ENCODE data around the gene MYL2. TPM values are rescaled to one million over a fixed set of nuclear protein-coding genes. Genes with fewer than 3 reads are reported as not detected.

Gene MYL2, protein sequence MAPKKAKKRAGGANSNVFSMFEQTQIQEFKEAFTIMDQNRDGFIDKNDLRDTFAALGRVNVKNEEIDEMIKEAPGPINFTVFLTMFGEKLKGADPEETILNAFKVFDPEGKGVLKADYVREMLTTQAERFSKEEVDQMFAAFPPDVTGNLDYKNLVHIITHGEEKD
- total RNA-seq = not detected in 3 replicates

DNA sequence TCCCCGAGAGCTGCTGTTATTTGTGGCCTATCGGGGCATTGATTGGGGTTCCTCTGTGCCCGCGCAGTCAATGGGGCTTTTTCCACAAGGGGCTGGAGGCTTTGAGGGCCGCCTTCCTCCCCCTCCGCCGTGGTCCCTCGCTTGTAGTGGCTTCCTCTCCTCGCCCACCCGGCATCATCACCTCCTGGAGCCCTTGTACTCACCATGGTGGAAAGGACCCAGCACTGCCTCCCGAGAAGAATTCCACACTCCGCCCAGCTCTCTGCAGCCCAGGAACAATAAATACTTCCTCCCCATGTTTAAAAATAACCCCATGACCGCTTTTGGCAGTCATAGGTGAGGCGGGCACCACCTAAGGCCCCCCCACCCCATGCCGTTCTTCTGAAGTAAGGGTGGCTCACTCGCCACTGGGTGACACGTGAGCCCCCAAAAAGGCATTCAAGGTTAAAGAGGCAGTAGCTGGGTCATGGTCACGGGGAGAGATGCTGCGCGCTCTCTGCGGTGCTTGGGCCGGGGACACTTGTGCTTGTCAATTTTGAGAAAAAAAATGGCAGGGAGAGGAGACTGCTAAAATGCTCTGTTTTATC is at the start of gene MYL2:
TSS of gene MYL2 (minus strand) at position 256 of the 587 bp plus-strand sequence. CDS start at position 206, 50 bp downstream.
- Mint-ChIP-seq H3K9me3 (no peaks in the 10 kb centered on the region), H3K27ac (no peak within 1 kb of the TSS), H3K27me3 (ENCODE audit: low read depth) (peaks cover 27% of the 10 kb centered on the region), H3K4me3 (no peak within 1 kb of the TSS), H3K36me3 (no peaks in the 10 kb centered on the region), H3K4me1 (peaks cover 3% of the 10 kb centered on the region)
- TF ChIP-seq, protein P1, sequence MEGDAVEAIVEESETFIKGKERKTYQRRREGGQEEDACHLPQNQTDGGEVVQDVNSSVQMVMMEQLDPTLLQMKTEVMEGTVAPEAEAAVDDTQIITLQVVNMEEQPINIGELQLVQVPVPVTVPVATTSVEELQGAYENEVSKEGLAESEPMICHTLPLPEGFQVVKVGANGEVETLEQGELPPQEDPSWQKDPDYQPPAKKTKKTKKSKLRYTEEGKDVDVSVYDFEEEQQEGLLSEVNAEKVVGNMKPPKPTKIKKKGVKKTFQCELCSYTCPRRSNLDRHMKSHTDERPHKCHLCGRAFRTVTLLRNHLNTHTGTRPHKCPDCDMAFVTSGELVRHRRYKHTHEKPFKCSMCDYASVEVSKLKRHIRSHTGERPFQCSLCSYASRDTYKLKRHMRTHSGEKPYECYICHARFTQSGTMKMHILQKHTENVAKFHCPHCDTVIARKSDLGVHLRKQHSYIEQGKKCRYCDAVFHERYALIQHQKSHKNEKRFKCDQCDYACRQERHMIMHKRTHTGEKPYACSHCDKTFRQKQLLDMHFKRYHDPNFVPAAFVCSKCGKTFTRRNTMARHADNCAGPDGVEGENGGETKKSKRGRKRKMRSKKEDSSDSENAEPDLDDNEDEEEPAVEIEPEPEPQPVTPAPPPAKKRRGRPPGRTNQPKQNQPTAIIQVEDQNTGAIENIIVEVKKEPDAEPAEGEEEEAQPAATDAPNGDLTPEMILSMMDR (IDR thresholded peaks at IDR 0.05; ENCODE audit: unreplicated experiment) = no peak
- DNase-seq (ENCODE audit: low spot score in 2 of 2, unreplicated experiment in 2 of 2) = no peak

DNA sequence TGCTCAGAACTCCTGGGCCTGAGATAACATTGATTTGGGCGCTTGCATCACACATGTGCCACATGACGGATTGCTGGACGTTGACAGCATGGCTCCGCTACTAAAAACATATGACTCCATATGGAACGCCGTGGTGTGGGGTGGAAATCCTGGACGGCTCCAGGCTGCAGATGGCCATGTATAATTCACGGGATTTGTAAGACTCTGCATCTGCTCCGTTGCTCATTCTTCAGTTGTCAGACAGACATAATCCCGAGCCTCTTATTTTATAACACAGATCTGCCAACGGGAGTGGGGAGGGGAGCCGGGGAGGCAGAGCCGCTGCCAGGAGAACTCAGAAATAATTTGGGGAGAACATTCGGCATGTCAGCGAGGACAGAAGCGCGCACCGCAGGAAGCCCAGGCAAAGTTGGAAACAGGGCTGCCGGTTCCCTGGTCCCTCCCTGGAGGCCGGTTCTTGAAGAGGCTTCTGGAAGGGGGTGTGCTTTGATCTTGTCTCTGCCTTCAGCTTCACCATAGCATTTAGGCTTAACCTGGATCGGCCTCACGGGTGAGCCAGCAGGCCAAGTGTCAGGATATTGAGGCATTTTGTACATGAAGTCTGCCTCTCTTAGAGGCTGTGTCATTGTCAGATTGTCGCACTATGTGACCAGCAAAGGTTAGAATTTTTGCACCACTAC is 45.8 kb upstream of the MYL2 start:
- Mint-ChIP-seq H3K4me1 (no peaks in the 10 kb centered on the region), H3K36me3 (no peaks in the 10 kb centered on the region), H3K27ac (no peak overlapping the region), H3K4me3 (no peak overlapping the region), H3K9me3 (peaks cover under 1% of the 10 kb centered on the region), H3K27me3 (ENCODE audit: low read depth) (peaks cover 25% of the 10 kb centered on the region)
- no peak for DNase-seq (ENCODE audit: low spot score in 2 of 2, unreplicated experiment in 2 of 2)
- TF ChIP-seq, protein P1 (IDR thresholded peaks at IDR 0.05; ENCODE audit: unreplicated experiment) = no peak

DNA sequence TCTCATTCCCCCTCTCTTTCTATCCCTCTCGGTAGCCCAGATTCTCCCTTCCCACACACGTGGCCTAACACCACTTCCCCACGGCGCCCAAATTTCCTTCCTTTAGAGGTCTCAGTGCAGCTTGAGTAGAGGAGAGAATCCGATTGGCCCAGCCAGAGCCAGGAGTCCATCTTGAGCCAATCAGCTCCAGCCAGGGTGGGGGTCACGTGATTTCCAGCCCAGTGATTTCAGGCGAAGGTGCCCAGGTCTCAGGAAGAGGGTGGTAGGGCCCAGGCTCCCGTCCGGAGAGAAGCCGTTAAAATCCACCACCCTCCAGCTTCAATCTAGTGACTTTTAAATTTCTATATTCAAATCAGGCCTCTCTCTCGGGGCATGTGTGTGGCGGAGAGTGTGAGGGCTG is 45.2 kb upstream of the MYL2 start:
- Mint-ChIP-seq H3K27ac (no peak overlapping the region), H3K4me1 (no peaks in the 10 kb centered on the region), H3K9me3 (no peaks in the 10 kb centered on the region), H3K27me3 (ENCODE audit: low read depth) (peaks cover 25% of the 10 kb centered on the region), H3K4me3 (no peak overlapping the region), H3K36me3 (no peaks in the 10 kb centered on the region)
- TF ChIP-seq, protein P1 (IDR thresholded peaks at IDR 0.05; ENCODE audit: unreplicated experiment) = no peak
- DNase-seq (ENCODE audit: low spot score in 2 of 2, unreplicated experiment in 2 of 2) = no peak

DNA sequence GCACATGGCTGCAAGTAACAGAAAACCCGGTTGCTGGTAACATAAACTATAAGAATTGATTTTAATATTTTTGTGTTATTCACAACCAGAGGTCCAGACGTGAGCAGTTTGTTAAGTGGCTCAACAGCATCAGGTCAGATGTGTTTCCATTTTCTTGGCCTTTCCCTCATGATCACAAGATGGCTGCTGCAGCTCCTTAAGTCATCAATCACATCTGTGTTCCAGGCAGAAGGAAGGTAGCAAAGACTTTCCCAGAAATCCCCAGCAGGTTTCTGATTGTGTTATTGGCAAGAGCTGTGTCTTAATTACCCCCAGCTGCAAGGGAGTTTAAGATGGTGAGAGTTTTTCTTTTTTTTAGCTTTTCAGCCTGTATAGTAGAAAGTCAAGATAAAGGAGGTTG is 40.4 kb upstream of the MYL2 start:
- TF ChIP-seq, protein P1 (IDR thresholded peaks at IDR 0.05; ENCODE audit: unreplicated experiment) = no peak
- no peak for DNase-seq (ENCODE audit: low spot score in 2 of 2, unreplicated experiment in 2 of 2)
- H3K27ac Mint-ChIP-seq = no peak overlapping the region
- H3K4me3 Mint-ChIP-seq = no peak overlapping the region
- no peaks in the 10 kb centered on the region for H3K9me3 Mint-ChIP-seq
- peaks cover 26% of the 10 kb centered on the region for H3K27me3 Mint-ChIP-seq (ENCODE audit: low read depth)
- no peaks in the 10 kb centered on the region for H3K4me1 Mint-ChIP-seq
- H3K36me3 Mint-ChIP-seq = no peaks in the 10 kb centered on the region

DNA sequence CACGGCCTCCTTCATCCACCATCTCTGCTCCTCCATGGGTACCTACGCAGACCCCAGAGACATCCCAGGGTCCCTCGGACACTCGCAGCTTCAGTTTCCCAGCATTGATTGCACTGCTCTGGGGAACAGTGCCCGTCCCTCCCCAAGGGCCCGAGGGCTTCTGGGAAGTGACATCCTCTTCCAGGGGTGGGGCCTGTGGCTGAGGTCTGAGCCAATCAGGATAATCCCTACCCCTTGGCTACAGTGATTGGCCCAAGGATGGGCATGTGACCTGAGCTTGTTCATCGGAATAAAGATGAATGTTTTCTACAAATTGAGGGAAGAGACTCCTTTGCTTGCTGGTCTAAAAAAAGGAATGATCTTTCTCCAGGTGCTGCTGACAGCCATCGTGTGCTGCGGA is 37.3 kb upstream of the MYL2 start:
- peaks cover 23% of the 10 kb centered on the region for H3K27me3 Mint-ChIP-seq (ENCODE audit: low read depth)
- H3K9me3 Mint-ChIP-seq = no peaks in the 10 kb centered on the region
- H3K4me3 Mint-ChIP-seq = no peak overlapping the region
- TF ChIP-seq, protein P1 (IDR thresholded peaks at IDR 0.05; ENCODE audit: unreplicated experiment) = no peak
- H3K36me3 Mint-ChIP-seq = no peaks in the 10 kb centered on the region
- no peak overlapping the region for H3K27ac Mint-ChIP-seq
- no peak for DNase-seq (ENCODE audit: low spot score in 2 of 2, unreplicated experiment in 2 of 2)
- no peaks in the 10 kb centered on the region for H3K4me1 Mint-ChIP-seq
